LNCaP clone FGC (cell line): ENCODE measurements around the gene TP73.

Experiments
- DNase-seq: peaks from one replicate; pipeline ENCODE4 v3.0.0-alpha.2; 2011; ENCODE audit warnings: low read depth
- H3K4me3 ChIP-seq: 2 replicates; pipeline ENCODE4 v1.5.1; 2011; ENCODE audit warnings: mild to moderate bottlenecking, low read depth, low read length, control low read depth
- TF ChIP-seq, protein P1 (sequence below): IDR thresholded peaks from 2 replicates; pipeline ENCODE4 v1.5.1; 2012; ENCODE audit warnings: mild to moderate bottlenecking; ENCODE audit not compliant: control insufficient read depth, insufficient read depth; ENCODE audit errors: extremely low read depth

TP73 gene

DNA sequence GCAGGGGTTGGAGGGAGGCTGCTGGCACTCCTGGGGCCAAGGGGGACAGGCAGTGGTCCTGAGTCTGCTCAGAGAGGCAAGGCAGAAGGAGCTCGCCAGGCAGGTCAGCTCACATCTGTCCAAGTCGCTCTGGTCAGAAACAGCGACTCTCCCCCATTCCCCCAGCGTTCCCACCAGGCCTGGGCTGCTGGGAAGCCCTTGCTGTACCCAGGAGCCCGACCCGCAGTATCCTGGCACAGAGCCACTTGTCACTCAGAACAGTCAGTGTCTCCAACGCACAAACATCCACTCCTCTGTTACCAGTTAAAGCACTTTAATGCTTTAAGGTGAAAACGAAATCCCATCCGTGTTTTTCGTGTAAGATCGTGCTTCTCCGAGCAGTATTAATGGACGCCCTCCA, 83.4 kb downstream of the TP73 start:
- no peak for DNase-seq
- no peak overlapping the region for H3K4me3 ChIP-seq
- TF ChIP-seq, protein P1, sequence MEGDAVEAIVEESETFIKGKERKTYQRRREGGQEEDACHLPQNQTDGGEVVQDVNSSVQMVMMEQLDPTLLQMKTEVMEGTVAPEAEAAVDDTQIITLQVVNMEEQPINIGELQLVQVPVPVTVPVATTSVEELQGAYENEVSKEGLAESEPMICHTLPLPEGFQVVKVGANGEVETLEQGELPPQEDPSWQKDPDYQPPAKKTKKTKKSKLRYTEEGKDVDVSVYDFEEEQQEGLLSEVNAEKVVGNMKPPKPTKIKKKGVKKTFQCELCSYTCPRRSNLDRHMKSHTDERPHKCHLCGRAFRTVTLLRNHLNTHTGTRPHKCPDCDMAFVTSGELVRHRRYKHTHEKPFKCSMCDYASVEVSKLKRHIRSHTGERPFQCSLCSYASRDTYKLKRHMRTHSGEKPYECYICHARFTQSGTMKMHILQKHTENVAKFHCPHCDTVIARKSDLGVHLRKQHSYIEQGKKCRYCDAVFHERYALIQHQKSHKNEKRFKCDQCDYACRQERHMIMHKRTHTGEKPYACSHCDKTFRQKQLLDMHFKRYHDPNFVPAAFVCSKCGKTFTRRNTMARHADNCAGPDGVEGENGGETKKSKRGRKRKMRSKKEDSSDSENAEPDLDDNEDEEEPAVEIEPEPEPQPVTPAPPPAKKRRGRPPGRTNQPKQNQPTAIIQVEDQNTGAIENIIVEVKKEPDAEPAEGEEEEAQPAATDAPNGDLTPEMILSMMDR: no peak

DNA sequence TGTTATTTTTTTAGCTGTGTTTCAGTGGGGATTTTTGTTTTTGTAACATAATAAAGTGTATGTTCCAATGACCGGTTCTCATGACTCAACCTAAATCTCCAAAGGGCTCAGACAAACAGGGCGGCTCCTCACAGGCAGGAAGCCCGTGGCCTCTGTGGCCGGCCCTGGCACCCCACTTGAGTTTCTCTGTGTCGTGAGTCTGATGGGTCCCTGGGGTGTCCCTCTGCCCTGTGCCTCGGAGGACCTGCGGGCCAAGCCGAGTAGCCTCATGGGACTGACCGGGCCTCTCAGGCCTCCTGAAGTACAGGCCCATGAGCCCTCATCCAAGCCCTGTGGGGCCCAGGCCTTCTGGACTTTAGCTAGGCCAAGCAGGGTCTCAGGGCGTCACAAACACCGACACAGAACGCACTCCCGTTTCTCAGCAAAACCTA, 83.8 kb downstream of the TP73 start:
- TF ChIP-seq, protein P1: no peak
- no peak overlapping the region for H3K4me3 ChIP-seq
- no peak for DNase-seq

DNA sequence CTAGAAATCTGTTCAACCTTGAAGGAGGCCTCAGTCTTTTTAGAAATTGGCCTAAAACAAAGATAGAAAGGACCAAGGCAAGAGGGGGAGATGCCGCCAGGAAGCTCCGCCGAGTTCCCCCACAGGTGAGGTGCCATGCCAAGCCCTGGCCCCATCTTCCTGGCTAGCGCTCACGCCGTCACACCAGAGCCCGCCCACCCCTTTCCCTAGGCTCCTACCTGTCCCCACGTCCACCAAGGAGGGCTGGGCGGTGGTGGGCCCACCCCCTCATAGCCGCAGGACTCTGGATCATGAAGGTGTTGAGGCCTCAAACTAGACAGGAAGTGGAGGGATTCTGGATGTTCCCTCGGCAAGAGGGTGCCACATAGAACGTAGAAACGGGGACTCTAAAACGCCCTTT, 84.4 kb downstream of the TP73 start:
- no peak overlapping the region for H3K4me3 ChIP-seq
- no peak for DNase-seq
- TF ChIP-seq, protein P1: no peak

DNA sequence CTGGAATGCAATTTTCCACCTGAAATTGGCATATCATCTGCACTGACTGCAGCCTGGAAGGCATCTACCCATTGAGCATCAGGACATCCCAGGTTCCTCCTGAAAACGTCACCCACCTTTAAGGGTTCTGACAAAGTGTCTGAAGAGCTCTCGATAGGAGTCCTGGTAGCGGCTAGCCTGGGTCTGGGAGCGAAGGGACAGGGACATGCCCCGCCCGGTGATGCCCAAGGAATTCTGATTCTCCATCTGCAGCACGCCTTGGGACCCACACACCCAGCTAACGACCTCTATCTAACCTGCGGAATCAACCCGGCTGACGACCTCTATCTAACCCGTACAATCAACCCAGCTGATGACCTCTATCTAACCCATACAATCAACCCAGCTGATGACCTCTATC, 86.6 kb downstream of the TP73 start:
- TF ChIP-seq, protein P1: no peak
- DNase-seq: no peak
- no peak overlapping the region for H3K4me3 ChIP-seq

DNA sequence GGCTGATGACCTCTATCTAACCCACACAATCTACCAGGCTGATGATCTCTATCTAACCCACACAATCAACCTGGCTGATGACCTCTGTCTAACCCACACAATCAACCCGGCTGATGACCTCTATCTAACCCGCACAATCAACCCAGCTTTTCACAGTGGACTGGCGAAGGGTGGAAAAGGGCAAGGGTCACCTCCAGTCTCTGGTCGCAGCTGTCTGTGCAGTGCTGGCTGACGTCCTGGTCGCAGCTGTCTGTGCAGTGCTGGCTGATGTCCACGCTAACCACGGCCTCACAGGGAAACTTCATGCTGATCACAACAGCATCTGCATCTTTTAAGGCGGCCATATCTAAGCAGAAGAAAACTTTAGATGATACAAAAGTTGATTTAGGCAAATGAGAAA, 87.7 kb downstream of the TP73 start:
- TF ChIP-seq, protein P1: no peak
- no peak overlapping the region for H3K4me3 ChIP-seq
- no peak for DNase-seq

DNA sequence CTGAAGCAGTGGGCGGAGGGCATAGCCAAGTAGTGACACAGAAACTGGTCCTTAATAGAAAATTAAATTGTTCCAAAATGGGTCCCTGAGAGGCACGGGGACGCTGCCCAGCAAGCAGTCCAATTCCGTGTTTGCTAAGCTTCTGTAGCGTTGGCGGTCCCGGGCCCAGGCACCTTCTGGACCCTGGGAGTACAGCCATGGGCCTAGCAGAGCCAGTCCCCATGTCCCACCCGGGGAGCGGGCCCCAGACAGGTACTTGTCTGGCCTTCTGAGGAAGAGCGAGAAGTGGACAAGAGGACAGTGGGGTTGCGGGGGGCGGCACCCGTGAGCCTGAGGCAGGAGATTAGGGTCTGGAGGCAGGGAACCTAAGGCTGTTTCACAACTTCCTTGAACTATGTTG, 88.4 kb downstream of the TP73 start:
- DNase-seq: no peak
- TF ChIP-seq, protein P1: no peak
- H3K4me3 ChIP-seq: no peak overlapping the region

DNA sequence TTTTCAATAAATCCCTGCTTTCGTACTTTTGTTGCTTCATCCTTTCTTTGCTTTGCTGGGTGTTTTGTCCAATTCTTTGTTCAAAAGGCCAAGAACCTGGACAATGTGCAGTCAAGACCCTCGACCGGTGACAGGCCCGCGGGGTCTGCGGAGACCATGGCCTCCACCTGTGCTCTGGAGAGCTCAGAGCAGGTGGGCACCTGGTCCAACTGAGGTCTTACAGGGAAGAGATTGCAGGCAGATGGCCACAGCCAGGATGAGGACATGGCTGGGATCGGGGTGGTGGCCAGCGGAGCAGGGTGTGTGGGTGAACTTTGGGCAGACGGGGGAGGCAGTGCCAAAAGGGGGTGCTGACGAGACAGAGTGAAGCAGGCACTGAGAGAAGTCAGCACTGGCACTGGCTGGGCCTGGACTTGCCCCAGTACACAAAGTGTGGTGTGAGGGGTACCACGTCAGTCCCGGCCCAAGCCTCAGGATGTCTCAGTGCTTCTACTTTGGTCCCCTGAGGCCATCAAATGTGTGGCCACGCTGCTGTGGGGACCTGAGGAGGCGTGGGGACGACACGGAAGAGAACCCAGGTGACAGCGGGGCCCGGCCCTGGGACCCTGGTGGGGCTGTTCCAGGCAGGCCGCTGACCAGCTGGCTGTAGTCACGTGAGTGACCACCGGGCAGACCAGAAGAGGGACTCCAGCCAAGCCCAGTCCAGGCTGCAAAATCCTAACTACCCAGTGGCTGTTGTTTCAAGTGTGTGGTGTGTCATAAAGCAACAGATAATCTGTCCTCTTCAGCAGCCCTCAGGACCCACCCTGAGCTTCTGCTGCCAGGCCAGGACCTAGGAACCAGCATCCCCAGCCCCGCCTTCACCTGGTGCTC, 89.5 kb downstream of the TP73 start:
- TF ChIP-seq, protein P1: no peak
- H3K4me3 ChIP-seq: no peak overlapping the region
- DNase-seq: no peak
